Measurements from ENCODE around the gene CST9L.

CST9L gene

DNA sequence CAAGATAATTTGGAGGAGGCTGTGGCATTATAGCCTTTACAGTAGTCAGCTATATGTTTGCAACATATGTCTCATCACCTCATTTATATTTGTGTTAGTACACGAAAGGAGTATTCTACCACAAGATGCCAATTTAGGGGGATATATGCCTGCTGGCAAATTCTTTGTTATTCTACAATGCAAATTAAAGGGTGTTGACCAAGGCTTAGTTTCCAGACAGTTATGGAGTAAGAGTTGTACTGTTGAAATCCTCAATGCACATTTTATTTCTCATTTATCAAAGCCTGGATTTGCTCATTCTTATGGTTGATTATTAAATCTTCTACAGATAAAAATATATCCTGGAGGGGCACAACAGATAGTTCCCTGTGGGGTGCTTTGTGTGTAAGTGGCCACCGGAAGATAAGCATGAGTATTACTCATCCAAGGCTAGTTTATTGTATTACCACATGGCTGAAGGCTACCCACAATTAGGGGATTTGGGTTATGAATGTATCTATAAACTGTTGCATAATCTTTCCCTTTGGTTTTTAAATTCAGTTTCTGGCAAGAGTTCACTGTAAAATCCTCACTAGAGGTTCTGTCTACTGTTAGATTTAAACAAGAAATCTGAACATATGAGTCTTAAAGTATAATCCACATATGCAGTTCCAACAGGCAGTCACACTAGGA is 28.4 kb upstream of the CST9L start:
- Histone ChIP-seq H3K4me3 (ENCODE audit: low read length) (no peak overlapping the region), H3K36me3 (ENCODE audit: control insufficient read depth, low read length) (no peaks in the 10 kb centered on the region), H3K9me2 (replicated peaks; ENCODE audit: control insufficient read depth, low read length) (no peaks in the 10 kb centered on the region), H3K27ac (ENCODE audit: low read depth, low read length) (no peak overlapping the region), H3K4me1 (ENCODE audit: control insufficient read depth, low read length) (no peaks in the 10 kb centered on the region), H3K9me3 (ENCODE audit: control insufficient read depth, insufficient read depth, low read length) (no peaks in the 10 kb centered on the region), H3K27me3 (ENCODE audit: control insufficient read depth, low read length) (no peaks in the 10 kb centered on the region), H3F3A (ENCODE audit: control insufficient read depth, insufficient read depth) (no peaks in the 10 kb centered on the region), H3K79me2 (ENCODE audit: control insufficient read depth, low read length) (no peaks in the 10 kb centered on the region), H3K4me2 (ENCODE audit: low read length) (no peak overlapping the region), H4K20me1 (ENCODE audit: control insufficient read depth, insufficient read depth, low read depth, low read length) (no peaks in the 10 kb centered on the region)
- no peak for TF ChIP-seq EZH2phosphoT487 (IDR thresholded peaks at IDR 0.05; ENCODE audit: borderline replicate concordance, low read length)
- TF ChIP-seq, protein P1, sequence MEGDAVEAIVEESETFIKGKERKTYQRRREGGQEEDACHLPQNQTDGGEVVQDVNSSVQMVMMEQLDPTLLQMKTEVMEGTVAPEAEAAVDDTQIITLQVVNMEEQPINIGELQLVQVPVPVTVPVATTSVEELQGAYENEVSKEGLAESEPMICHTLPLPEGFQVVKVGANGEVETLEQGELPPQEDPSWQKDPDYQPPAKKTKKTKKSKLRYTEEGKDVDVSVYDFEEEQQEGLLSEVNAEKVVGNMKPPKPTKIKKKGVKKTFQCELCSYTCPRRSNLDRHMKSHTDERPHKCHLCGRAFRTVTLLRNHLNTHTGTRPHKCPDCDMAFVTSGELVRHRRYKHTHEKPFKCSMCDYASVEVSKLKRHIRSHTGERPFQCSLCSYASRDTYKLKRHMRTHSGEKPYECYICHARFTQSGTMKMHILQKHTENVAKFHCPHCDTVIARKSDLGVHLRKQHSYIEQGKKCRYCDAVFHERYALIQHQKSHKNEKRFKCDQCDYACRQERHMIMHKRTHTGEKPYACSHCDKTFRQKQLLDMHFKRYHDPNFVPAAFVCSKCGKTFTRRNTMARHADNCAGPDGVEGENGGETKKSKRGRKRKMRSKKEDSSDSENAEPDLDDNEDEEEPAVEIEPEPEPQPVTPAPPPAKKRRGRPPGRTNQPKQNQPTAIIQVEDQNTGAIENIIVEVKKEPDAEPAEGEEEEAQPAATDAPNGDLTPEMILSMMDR (IDR thresholded peaks at IDR 0.05; ENCODE audit: low read depth, low read length, poor library complexity, severe bottlenecking): no peak

GRCh38 chr20:23595941-23596340 is 27.7 kb upstream of the CST9L start:
- no peak overlapping the region for H3K4me2 ChIP-seq (ENCODE audit: low read length)

GRCh38 chr20:23588434-23589403 is 20.4 kb upstream of the CST9L start:
- Histone ChIP-seq H3K79me2 (ENCODE audit: control insufficient read depth, low read length) (no peaks in the 10 kb centered on the region), H3K4me1 (ENCODE audit: control insufficient read depth, low read length) (no peaks in the 10 kb centered on the region), H3K27ac (ENCODE audit: low read depth, low read length) (no peak overlapping the region), H3K9me2 (replicated peaks; ENCODE audit: control insufficient read depth, low read length) (no peaks in the 10 kb centered on the region), H3K27me3 (ENCODE audit: control insufficient read depth, low read length) (no peaks in the 10 kb centered on the region), H3K4me3 (ENCODE audit: low read length) (no peak overlapping the region), H3K4me2 (ENCODE audit: low read length) (no peak overlapping the region), H3F3A (ENCODE audit: control insufficient read depth, insufficient read depth) (no peaks in the 10 kb centered on the region), H3K36me3 (ENCODE audit: control insufficient read depth, low read length) (no peaks in the 10 kb centered on the region), H4K20me1 (ENCODE audit: control insufficient read depth, insufficient read depth, low read depth, low read length) (no peaks in the 10 kb centered on the region), H3K9me3 (ENCODE audit: control insufficient read depth, insufficient read depth, low read length) (peaks cover 2% of the 10 kb centered on the region; the same call in 1 of the 2 replicates)
- no peak for TF ChIP-seq EZH2phosphoT487 (IDR thresholded peaks at IDR 0.05; ENCODE audit: borderline replicate concordance, low read length)
- TF ChIP-seq, protein P1 (IDR thresholded peaks at IDR 0.05; ENCODE audit: low read depth, low read length, poor library complexity, severe bottlenecking): no peak

More at GRCh38 chr20:23595941-23596340, 27.7 kb upstream of the CST9L start:
- Histone ChIP-seq H3K4me3 (ENCODE audit: low read length) (no peak overlapping the region), H4K20me1 (ENCODE audit: control insufficient read depth, insufficient read depth, low read depth, low read length) (no peaks in the 10 kb centered on the region), H3K4me1 (ENCODE audit: control insufficient read depth, low read length) (no peaks in the 10 kb centered on the region), H3K9me3 (ENCODE audit: control insufficient read depth, insufficient read depth, low read length) (no peaks in the 10 kb centered on the region), H3K36me3 (ENCODE audit: control insufficient read depth, low read length) (no peaks in the 10 kb centered on the region), H3K79me2 (ENCODE audit: control insufficient read depth, low read length) (no peaks in the 10 kb centered on the region), H3K9me2 (replicated peaks; ENCODE audit: control insufficient read depth, low read length) (no peaks in the 10 kb centered on the region), H3K27ac (ENCODE audit: low read depth, low read length) (no peak overlapping the region), H3F3A (ENCODE audit: control insufficient read depth, insufficient read depth) (no peaks in the 10 kb centered on the region), H3K27me3 (ENCODE audit: control insufficient read depth, low read length) (no peaks in the 10 kb centered on the region)
- TF ChIP-seq, protein P1 (IDR thresholded peaks at IDR 0.05; ENCODE audit: low read depth, low read length, poor library complexity, severe bottlenecking): no peak
- TF ChIP-seq EZH2phosphoT487 (IDR thresholded peaks at IDR 0.05; ENCODE audit: borderline replicate concordance, low read length): no peak
